ENCODE data around the gene EIF4E. TPM values are rescaled to one million over a fixed set of nuclear protein-coding genes. Genes with fewer than 3 reads are reported as not detected.
"Not testable (repeated sequence)": the region's sequence is repeated elsewhere in the genome, so short reads cannot be mapped to it uniquely, and the experiment has no call there.

Gene EIF4E
- total RNA-seq, 4 donors from 2014 or later = 35.7 to 67.5 (median 56.0) TPM

- no peak for DNase-seq
- Histone ChIP-seq H3K4me3 (no peak overlapping the region), H3K4me1 (no peaks in the 10 kb centered on the region), H3K27me3 (no peaks in the 10 kb centered on the region), H3K27ac (no peak overlapping the region), H3K9me3 (no peaks in the 10 kb centered on the region), H3K36me3 (no peaks in the 10 kb centered on the region)
- intact Hi-C loops (cut with DNase I; ENCODE audit: low total_unique reads) (no loop called here), in situ Hi-C loops (cut with MboI; ENCODE audit: low sequenced_read_pairs in 4 of 4) (no loop called here)
- no peak for TF ChIP-seq CTCF (IDR thresholded peaks at IDR 0.05 in 4 of 5, conservative IDR thresholded peaks at IDR 0.05 in 1 of 5)
- no peak for TF ChIP-seq POLR2A (IDR thresholded peaks at IDR 0.05)
- no peak for ATAC-seq
Observed at GRCh38 chr4:98845960-98846359, 83.0 kb downstream of the EIF4E start.

- H3K4me1 ChIP-seq; in situ Hi-C loops (cut with MboI; ENCODE audit: low sequenced_read_pairs in 4 of 4); intact Hi-C loops (cut with DNase I; ENCODE audit: low total_unique reads); ATAC-seq; H3K27ac ChIP-seq; DNase-seq; H3K36me3 ChIP-seq; H3K4me3 ChIP-seq; H3K9me3 ChIP-seq; H3K27me3 ChIP-seq: not testable (repeated sequence)
Observed at GRCh38 chr4:98842917-98843316, 86.0 kb downstream of the EIF4E start.

DNA sequence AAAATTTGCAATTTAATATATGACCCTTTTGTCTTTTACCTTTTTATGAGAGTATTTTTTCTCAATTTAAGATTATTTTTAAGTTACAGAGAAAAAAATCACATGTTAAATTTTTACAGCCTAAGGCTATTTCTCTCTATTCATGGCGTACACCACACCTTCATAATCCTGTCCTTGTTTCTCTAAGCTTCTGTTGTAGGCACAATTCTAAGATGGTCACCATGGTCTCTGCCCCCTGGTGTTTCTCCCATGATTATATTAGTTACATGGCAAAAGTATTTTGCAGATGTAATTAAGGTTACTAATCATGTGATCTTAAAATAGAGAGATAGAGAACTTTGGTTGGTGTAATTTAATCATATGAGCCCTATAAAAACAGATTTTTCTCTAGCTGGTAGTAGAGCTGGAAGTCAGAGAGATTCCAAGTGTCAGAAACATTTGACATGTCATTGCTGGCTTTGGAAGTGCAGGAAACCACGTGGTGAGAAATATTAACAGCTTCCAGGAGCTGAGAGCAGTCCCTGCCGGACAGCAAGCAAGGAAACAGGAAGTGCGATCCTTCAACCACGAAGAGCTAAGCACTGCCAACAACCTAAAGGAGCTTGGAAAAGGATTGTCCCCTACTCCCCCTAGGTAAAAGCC is 89.8 kb downstream of the EIF4E start:
- Histone ChIP-seq H3K4me1 (no peaks in the 10 kb centered on the region), H3K27ac (no peak overlapping the region), H3K36me3 (no peaks in the 10 kb centered on the region), H3K4me3 (no peak overlapping the region), H3K9me3 (no peaks in the 10 kb centered on the region), H3K27me3 (no peaks in the 10 kb centered on the region)
- ATAC-seq (no peak), DNase-seq (no peak)
- in situ Hi-C loops (cut with MboI; ENCODE audit: low sequenced_read_pairs in 4 of 4) = no loop called here
- intact Hi-C loops (cut with DNase I; ENCODE audit: low total_unique reads) = no loop called here
- TF ChIP-seq CTCF (IDR thresholded peaks at IDR 0.05 in 4 of 5, conservative IDR thresholded peaks at IDR 0.05 in 1 of 5) = no peak

DNA sequence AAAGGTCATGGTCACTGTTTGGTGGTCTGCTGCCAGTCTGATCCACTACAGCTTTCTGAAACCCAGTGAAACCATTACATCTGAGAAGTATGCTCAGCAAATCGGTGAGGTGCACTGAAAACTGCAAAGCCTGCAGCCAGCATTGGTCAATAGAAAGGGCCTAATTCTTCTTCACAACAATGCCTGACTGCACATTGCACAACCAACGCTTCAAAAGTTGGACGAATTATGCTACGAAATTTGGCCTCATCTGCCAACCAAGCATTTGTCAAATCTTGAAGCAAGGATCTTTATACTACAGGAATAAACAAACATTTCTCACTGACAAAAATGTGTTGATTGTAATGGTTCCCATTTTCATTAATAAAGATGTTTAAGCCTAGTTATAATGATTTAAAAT is 90.4 kb downstream of the EIF4E start:
- no peak for DNase-seq
- H3K4me3 ChIP-seq = no peak overlapping the region
- ATAC-seq = no peak
- H3K9me3 ChIP-seq = no peaks in the 10 kb centered on the region
- H3K27ac ChIP-seq = no peak overlapping the region
- H3K4me1 ChIP-seq = no peaks in the 10 kb centered on the region
- in situ Hi-C loops (cut with MboI; ENCODE audit: low sequenced_read_pairs in 4 of 4) (no loop called here), intact Hi-C loops (cut with DNase I; ENCODE audit: low total_unique reads) (no loop called here)
- no peaks in the 10 kb centered on the region for H3K27me3 ChIP-seq
- no peaks in the 10 kb centered on the region for H3K36me3 ChIP-seq
- TF ChIP-seq CTCF (IDR thresholded peaks at IDR 0.05 in 4 of 5, conservative IDR thresholded peaks at IDR 0.05 in 1 of 5) = no peak
- no peak for TF ChIP-seq POLR2A (IDR thresholded peaks at IDR 0.05)

DNA sequence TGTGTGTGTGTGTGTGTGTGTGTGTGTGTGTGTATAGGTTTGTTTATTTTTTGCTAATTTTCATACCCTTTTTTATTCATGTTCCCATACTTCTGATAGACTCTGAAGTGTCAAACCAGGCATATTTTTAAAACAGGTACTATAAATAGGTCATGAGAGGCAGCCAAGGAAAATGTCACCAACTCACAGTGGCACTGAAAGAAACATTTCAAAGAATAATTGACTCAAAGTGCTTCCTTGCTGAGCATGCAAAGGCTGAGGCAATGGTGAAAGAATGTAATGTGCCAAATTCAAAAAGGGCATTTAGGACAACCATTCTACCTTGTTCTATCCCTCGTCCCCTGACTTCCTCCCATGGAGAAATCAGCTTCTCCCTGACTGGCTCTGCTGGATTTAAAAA is 95.5 kb downstream of the EIF4E start:
- Histone ChIP-seq H3K27ac (no peak overlapping the region), H3K36me3 (no peaks in the 10 kb centered on the region), H3K4me3 (no peak overlapping the region), H3K9me3 (no peaks in the 10 kb centered on the region), H3K4me1 (no peaks in the 10 kb centered on the region), H3K27me3 (no peaks in the 10 kb centered on the region)
- intact Hi-C loops (cut with DNase I; ENCODE audit: low total_unique reads) = no loop called here
- in situ Hi-C loops (cut with MboI; ENCODE audit: low sequenced_read_pairs in 4 of 4) = no loop called here
- TF ChIP-seq CTCF (IDR thresholded peaks at IDR 0.05 in 4 of 5, conservative IDR thresholded peaks at IDR 0.05 in 1 of 5) = no peak
- no peak for DNase-seq
- no peak for ATAC-seq

GRCh38 chr4:98831036-98831435 is 97.9 kb downstream of the EIF4E start:
- in situ Hi-C loops (cut with MboI; ENCODE audit: low sequenced_read_pairs in 4 of 4); ATAC-seq; H3K4me3 ChIP-seq; H3K27me3 ChIP-seq; H3K36me3 ChIP-seq; DNase-seq; H3K27ac ChIP-seq; H3K4me1 ChIP-seq; H3K9me3 ChIP-seq; intact Hi-C loops (cut with DNase I; ENCODE audit: low total_unique reads): not testable (repeated sequence)

Measured in gastrocnemius medialis (tissue), 4 donors.